Large intestine (tissue), 3 donors: ENCODE measurements around the gene SIPA1L3. TPM values are rescaled to one million over a fixed set of nuclear protein-coding genes. Genes with fewer than 3 reads are reported as not detected.
"Not testable (repeated sequence)": the region's sequence is repeated elsewhere in the genome, so short reads cannot be mapped to it uniquely, and the experiment has no call there.

Experiments used
- DNase-seq, 2 donors: peaks; one replicate each; pipeline versions ENCODE4 v3.0.0 to v3.0.0-alpha.2; 2013
- H3K27ac ChIP-seq: one replicate; pipeline ENCODE4 v1.5.1; 2013; ENCODE audit warnings: low read length
- H3K27me3 ChIP-seq: 2 replicates; pipeline ENCODE4 v1.6.1; 2013; ENCODE audit warnings: low read length; ENCODE audit not compliant: control insufficient read depth, insufficient read depth
- H3K36me3 ChIP-seq: 2 replicates; pipeline ENCODE4 v1.6.1; 2013; ENCODE audit warnings: low read length; ENCODE audit not compliant: control insufficient read depth, insufficient read depth
- H3K4me1 ChIP-seq: one replicate; pipeline ENCODE4 v1.6.1; 2013; ENCODE audit warnings: low read length; ENCODE audit not compliant: control insufficient read depth, insufficient read depth
- H3K4me3 ChIP-seq: one replicate; pipeline ENCODE4 v1.5.1; 2013; ENCODE audit warnings: low read length
- H3K9me3 ChIP-seq: one replicate; pipeline ENCODE4 v1.6.1; 2013; ENCODE audit warnings: mild to moderate bottlenecking, low read depth, low read length, moderate library complexity; ENCODE audit not compliant: control insufficient read depth
- WGBS: methylation state at CpG from one replicate; pipeline ENCODE4 v1.1.5; 2013; ENCODE audit warnings: low lambda C conversion rate; ENCODE audit not compliant: insufficient coverage; 5-methylcytosine and 5-hydroxymethylcytosine counted together
- polyA plus RNA-seq: library from polyadenylated mRNA; unstranded; fragments of 120-200 nt; gene quantifications from one replicate; pipeline ENCODE4 v1.2.1, GENCODE V29; 2013

The SIPA1L3 gene
- polyA plus RNA-seq, 1 donor: 70.0 TPM

DNA sequence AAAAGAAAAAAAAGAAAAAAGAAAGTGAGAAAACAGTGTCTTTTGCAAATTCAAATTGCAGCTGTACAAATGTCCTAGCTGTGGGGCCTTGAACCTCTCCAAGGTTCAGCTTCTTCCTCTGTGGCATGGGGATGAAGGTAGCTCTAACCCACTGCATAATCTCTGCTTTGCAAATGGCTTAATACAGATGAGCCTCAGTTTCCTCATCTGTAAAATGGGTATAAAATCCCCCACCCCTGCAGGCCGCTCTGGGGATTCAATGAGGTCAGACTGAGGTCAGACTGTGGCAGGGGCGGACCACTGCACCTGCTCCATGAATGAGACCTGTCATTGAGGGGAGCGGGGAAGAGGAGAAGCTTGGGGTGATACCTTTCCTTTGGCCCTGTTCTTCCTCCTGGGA lies 311.2 kb downstream of the SIPA1L3 start:
- Histone ChIP-seq H3K27ac (no peak overlapping the region), H3K4me1 (no peaks in the 10 kb centered on the region), H3K36me3 (no peaks in the 10 kb centered on the region), H3K9me3 (no peaks in the 10 kb centered on the region), H3K27me3 (peaks cover 25% of the 10 kb centered on the region), H3K4me3 (no peak overlapping the region)
- WGBS: no CpG with 5 or more reads among the region's 3 CpGs
- no peak for DNase-seq

DNA sequence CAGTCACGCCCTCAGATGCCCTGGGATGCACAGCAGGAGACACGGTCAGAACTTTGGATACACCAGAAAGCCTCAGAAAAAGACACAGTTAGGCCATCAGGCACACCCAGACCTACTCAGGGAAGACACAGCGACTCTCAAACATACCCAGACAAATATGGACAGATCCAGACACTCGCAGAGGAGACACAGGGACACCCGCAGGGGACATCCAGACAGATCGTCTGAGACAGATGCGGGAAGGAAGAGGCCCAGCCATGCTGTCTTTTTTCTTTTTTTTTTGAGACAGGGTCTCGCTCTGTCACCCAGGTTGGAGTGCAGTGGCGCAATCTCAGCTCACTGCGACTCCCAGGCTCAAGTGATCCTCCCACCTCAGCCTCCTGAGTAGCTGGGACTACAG lies 312.2 kb downstream of the SIPA1L3 start:
- no peaks in the 10 kb centered on the region for H3K9me3 ChIP-seq
- H3K36me3 ChIP-seq: no peaks in the 10 kb centered on the region
- H3K4me3 ChIP-seq: no peak overlapping the region
- H3K27ac ChIP-seq: no peak overlapping the region
- peaks cover 4% of the 10 kb centered on the region for H3K4me1 ChIP-seq
- no CpG with 5 or more reads among the region's 10 CpGs for WGBS
- no peak for DNase-seq
- peaks cover 25% of the 10 kb centered on the region for H3K27me3 ChIP-seq

DNA sequence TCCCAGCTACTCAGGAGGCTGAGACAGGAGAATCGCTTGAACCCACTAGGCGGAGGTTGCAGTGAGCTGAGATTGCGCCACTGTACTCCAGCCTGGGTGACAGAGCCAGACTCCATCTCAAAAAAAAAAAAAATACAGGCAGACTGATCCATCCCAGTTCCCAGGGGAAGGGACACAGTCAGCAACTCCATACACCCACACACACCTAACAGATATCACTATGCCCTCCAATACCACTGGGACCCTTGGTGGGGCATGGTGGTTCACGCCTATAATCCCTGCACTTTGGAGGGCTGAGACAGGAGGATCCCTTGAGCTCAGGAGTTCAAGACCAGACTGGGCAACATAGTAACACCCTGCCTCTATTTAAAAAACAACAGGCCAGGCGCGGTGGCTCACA lies 314.4 kb downstream of the SIPA1L3 start:
- Histone ChIP-seq H3K27ac (no peak overlapping the region), H3K4me1 (peaks cover 4% of the 10 kb centered on the region), H3K27me3 (peaks cover 28% of the 10 kb centered on the region), H3K36me3 (no peaks in the 10 kb centered on the region), H3K4me3 (no peak overlapping the region), H3K9me3 (no peaks in the 10 kb centered on the region)
- no CpG with 5 or more reads among the region's 6 CpGs for WGBS
- no peak for DNase-seq

DNA sequence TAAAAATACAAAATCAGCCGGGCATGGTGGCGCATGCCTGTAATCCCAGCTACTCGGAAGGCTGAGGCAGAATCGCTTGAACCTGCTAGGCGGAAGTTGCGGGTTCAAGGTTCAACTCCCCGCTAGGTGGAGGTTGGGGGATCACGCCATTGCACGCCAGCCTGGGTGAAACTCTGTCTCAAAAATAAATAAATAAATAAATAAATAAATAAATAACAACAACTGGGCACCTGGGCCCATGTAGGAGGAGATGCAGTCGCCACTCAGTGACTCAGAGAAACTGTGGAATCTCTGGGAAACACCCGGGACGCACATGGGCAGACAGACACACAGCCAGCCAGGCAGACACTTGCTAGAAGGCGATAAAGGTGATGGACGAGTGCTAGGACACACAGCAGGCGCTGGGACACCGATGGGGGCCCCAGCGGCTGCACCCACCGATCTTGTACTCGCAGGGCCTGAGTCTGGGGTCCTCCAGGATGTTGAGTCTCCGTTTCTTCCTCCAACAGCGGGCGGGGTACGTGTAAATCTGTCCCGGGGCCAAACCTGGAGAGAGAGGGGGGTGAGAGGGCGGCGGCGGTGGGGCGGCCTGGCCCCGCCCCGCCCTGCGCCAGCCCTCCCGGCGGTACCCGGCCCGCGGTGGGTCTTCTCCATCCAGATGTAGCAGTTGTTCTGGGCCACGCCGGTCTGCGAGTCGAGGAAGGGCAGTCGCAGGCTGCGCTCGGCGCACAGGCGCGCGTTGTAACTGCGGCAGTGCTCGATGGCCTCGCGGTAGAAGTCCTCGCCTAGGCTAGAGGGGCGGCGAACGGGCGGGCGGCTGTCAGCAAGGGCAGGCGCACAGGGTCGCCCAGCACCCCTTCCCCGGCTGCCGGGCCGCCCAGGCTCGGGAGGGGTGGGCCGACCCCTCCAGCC lies 315.2 kb downstream of the SIPA1L3 start:
- Histone ChIP-seq H3K27ac (no peak overlapping the region), H3K4me1 (peaks cover 4% of the 10 kb centered on the region), H3K36me3 (no peaks in the 10 kb centered on the region), H3K9me3 (no peaks in the 10 kb centered on the region), H3K4me3 (no peak overlapping the region), H3K27me3 (peaks cover 34% of the 10 kb centered on the region)
- DNase-seq: no peak
- 93% methylated on average over 3 of the region's 64 CpGs for WGBS

DNA sequence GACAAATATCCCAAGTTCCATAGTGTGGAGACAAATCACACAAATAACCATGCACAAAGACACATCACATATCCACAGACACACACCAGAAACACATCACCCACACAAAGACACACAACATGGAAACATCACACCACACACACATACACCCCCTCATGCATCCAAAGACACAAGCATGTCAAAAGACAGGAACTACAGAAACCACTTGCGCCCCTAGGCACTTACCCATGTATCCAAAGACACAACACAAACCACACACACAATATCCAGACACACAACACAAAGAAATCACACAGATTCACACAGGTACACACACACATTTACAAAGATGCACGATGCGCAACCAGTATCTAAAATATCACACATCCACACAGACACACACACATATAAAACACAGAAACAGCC lies 316.1 kb downstream of the SIPA1L3 start:
- H3K27ac ChIP-seq: no peak overlapping the region
- no CpG with 5 or more reads among the region's 3 CpGs for WGBS
- no peaks in the 10 kb centered on the region for H3K9me3 ChIP-seq
- H3K4me3 ChIP-seq: no peak overlapping the region
- peaks cover 4% of the 10 kb centered on the region for H3K4me1 ChIP-seq
- no peak for DNase-seq
- H3K36me3 ChIP-seq: no peaks in the 10 kb centered on the region
- H3K27me3 ChIP-seq: peaks cover 44% of the 10 kb centered on the region

DNA sequence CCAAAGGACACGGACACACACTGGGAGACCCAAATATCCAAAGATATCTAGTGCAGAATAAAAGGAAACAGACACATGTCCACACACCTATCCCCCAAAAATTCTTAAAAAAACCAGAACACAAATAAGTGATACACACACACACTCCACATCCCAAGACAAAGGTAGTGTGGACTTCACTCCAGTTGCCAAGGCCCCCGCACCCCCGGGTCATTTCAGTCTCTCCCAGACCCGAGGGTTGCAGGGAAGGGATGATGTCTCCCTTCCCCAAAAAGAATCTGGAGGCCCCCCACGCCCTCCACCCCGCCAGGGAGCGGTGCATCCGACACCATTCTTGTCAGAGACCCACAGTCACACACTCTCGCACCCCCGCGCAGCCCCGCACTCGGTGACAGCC lies 316.6 kb downstream of the SIPA1L3 start:
- H3K27me3 ChIP-seq: peaks cover 48% of the 10 kb centered on the region
- H3K27ac ChIP-seq: no peak overlapping the region
- no peaks in the 10 kb centered on the region for H3K36me3 ChIP-seq
- peaks cover 5% of the 10 kb centered on the region for H3K4me1 ChIP-seq
- peaks cover 1% of the 10 kb centered on the region for H3K9me3 ChIP-seq
- no peak for DNase-seq
- H3K4me3 ChIP-seq: peak overlapping the region; percentile 37
- WGBS: no CpG with 5 or more reads among the region's 13 CpGs

DNA sequence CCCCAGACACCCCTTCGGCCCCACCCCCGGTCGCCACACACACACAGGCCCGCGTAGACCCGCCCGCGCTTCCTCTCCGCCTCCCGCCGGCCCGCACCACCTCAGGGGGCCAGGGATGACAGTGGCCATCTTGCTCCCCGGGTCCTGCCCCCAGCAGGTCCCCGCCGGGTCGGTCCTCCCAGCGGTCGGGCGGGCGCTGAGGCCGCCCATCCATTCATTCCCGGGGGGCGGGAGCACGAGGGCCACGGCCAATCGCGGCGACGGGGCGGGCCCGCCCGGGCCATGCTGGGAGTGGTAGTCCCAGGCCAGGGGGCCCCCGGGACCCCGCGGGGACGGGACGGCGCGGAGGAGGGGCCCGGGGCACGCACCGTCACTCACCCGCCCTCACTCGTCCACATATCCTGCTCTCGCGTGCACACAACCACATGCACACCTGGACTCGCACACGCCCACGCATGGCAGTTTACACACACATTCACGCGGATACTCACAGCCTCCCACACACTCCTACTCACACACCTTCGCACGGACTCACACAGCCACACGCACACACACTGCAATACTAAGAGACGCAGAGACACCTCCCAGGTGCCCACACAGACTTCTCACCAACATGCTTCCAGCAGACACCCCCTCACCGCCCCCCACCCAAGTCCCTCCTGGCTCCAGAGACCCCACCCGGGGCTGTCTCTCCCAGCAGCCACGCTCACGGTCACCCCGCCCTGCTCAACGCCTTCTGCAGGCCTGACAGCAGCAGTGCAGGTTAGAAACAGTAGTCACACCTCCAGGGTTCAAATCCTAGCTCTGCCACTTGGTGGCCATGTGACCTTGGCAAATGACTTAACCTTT lies 317.2 kb downstream of the SIPA1L3 start, which contains the start of gene DPF1:
Gene DPF1 (minus strand): TSS at position 209 of the 849 bp plus-strand sequence. CDS start 80 bp downstream, at position 129.
- Histone ChIP-seq H3K9me3 (peaks cover 7% of the 10 kb centered on the region), H3K4me3 (peak within 1 kb of the TSS; percentile 37), H3K27me3 (peaks cover 54% of the 10 kb centered on the region), H3K36me3 (no peaks in the 10 kb centered on the region), H3K27ac (no peak within 1 kb of the TSS), H3K4me1 (peaks cover 8% of the 10 kb centered on the region)
- peak; percentile 40 to 70 for DNase-seq
- no CpG with 5 or more reads among the region's 61 CpGs for WGBS

DNA sequence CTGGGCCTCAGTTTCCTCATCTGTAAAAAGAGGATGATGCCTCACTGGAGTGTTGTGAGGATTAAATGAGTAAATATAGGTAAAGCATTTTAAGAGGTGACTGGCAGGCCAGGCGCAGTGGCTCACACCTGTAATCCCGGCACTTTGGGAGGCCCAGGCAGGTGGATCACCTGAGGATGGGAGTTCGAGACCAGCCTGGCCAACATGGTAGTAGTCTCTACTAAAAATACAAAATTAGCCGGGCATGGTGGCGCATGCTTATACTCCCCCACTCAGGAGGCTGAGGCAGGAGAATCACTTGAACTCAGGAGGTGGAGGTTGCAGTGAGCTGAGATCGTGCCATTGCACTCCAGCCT lies 317.8 kb downstream of the SIPA1L3 start:
- not testable (repeated sequence) for H3K36me3 ChIP-seq, DNase-seq, H3K9me3 ChIP-seq, H3K4me1 ChIP-seq, H3K27ac ChIP-seq, H3K4me3 ChIP-seq
- peaks cover 57% of the 10 kb centered on the region for H3K27me3 ChIP-seq
- no CpG with 5 or more reads among the region's 6 CpGs for WGBS

DNA sequence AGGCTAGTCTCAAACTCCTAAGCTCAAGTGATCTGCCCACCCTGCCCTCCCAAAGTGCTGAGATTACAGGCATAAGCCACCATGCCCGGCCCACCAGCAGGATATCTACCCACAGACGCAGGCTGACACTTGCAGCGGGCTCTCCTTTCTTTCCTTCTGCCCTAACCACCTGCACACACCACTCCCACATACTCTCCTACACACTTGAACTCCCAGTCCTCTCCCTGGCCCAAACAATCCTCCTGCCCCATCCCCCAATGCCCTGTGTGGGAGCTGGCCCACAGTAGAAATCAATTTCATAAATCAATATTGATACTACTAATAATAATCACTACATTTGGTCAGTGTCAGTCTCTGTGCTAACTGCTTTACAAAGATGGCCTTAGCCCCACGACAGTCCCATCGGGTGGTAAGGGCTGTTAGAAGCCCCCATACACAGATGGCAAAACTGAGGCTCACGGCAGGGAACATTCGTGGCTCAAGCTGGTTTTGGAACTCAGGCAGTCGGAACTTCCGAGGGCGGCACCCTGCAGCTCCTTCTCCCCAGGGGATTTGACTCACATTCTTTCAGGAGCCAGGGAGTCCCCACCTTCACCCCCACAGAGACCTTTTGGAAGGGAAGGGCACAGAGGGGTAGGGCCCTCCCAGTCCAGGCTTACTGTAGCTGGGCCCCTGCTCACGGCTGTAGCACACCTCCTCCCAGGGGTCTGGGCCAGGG lies 320.4 kb downstream of the SIPA1L3 start:
- no CpG with 5 or more reads among the region's 11 CpGs for WGBS
- Histone ChIP-seq H3K9me3 (peaks cover 7% of the 10 kb centered on the region), H3K36me3 (no peaks in the 10 kb centered on the region), H3K27ac (no peak overlapping the region), H3K27me3 (peaks cover 64% of the 10 kb centered on the region), H3K4me3 (no peak overlapping the region), H3K4me1 (peaks cover 8% of the 10 kb centered on the region)
- DNase-seq: no peak

DNA sequence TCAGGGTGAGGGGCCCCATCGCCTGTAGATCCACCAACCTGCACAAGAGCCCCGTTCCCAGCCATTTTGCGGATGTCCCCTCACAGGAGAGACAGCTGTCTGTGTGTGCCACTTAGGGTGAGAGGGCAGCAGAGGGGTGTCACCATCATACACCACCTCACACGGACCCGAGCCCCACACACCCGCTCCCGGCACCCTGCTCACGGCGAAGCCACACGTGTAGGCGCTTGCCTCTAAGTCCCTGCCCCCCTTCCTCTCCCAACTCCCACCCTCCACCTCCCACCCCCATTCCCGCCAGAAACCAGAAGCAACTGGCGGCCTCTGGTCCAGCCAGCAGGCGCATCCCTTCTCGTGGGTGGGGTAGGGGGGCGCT lies 321.0 kb downstream of the SIPA1L3 start:
- no CpG with 5 or more reads among the region's 16 CpGs for WGBS
- no peak for DNase-seq
- Histone ChIP-seq H3K4me3 (no peak overlapping the region), H3K27me3 (peaks cover 61% of the 10 kb centered on the region), H3K36me3 (no peaks in the 10 kb centered on the region), H3K4me1 (peaks cover 8% of the 10 kb centered on the region), H3K9me3 (peaks cover 7% of the 10 kb centered on the region), H3K27ac (no peak overlapping the region)
